ENCODE data around the gene ANO9. TPM values are rescaled to one million over a fixed set of nuclear protein-coding genes. Genes with fewer than 3 reads are reported as not detected.

The ANO9 gene
- total RNA-seq, 1 experiment from 2014 or later: 85.5 TPM

DNA sequence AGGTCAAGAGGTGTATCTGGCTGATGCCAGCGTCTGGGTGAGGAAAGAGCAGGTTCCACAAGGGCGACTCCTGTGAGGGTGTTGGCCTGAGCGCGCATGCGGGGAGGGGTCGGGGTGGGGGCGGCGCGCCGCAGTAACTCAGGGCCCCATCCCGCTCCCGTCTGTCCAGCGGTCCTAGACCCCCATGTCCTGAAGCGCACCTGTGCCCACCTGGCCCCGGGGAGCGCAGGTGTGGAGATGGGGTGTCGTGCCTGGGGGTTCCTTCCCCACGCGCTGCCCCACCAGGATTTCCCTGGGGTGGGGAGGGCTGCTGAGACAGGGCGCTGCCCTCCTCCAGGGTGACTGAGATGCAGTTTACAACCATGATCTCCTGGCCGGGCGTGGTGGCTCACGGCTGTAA is 44.4 kb upstream of the ANO9 start:
- no peak for DNase-seq
- no peak for TF ChIP-seq CTCF (IDR thresholded peaks at IDR 0.05; ENCODE audit: insufficient read depth in 1 of 2, low read depth in 1 of 2, low read length in 1 of 2, severe bottlenecking in 1 of 2, unreplicated experiment in 1 of 2)
- intact Hi-C loops (cut with micrococcal nuclease; ENCODE audit: unreplicated experiment): no loop called here
- Mint-ChIP-seq H3K4me1 (ENCODE audit: low read depth, unreplicated experiment) (no peaks in the 10 kb centered on the region), H3K4me3 (ENCODE audit: unreplicated experiment) (no peak overlapping the region), H3K27me3 (ENCODE audit: insufficient read depth, unreplicated experiment) (no peaks in the 10 kb centered on the region), H3K36me3 (ENCODE audit: insufficient read depth, unreplicated experiment) (peaks cover 7% of the 10 kb centered on the region), H3K27ac (ENCODE audit: unreplicated experiment) (no peak overlapping the region), H3K9me3 (ENCODE audit: unreplicated experiment) (no peaks in the 10 kb centered on the region)
- no peaks in the 10 kb centered on the region for H3K4me1 ChIP-seq
- ChIA-PET CTCF (no interaction called here), POLR2A (no interaction called here)
- H3K36me3 ChIP-seq (ENCODE audit: control insufficient read depth, insufficient read depth, low read length): no peaks in the 10 kb centered on the region
- H3K27me3 ChIP-seq (replicated peaks; ENCODE audit: control insufficient read depth, insufficient read depth, low read length): no peaks in the 10 kb centered on the region
- no peak overlapping the region for H3K4me3 ChIP-seq (ENCODE audit: low read depth, low read length)
- BruUV-seq (replicated peaks): no TSS peak
- H3K9me3 ChIP-seq: no peaks in the 10 kb centered on the region

- intact Hi-C loops (cut with micrococcal nuclease; ENCODE audit: unreplicated experiment): no loop called here
- no peak overlapping the region for H3K4me3 ChIP-seq (ENCODE audit: low read depth, low read length)
- H3K4me3 Mint-ChIP-seq (ENCODE audit: unreplicated experiment): no peak overlapping the region
- no peaks in the 10 kb centered on the region for H3K4me1 ChIP-seq
- no TSS peak for BruUV-seq (replicated peaks)
- H3K9me3 ChIP-seq: no peaks in the 10 kb centered on the region
- no peaks in the 10 kb centered on the region for H3K9me3 Mint-ChIP-seq (ENCODE audit: unreplicated experiment)
- H3K27me3 Mint-ChIP-seq (ENCODE audit: insufficient read depth, unreplicated experiment): no peaks in the 10 kb centered on the region
- no peaks in the 10 kb centered on the region for H3K36me3 ChIP-seq (ENCODE audit: control insufficient read depth, insufficient read depth, low read length)
- ChIA-PET CTCF (no interaction called here), POLR2A (no interaction called here)
- H3K27ac Mint-ChIP-seq (ENCODE audit: unreplicated experiment): no peak overlapping the region
- TF ChIP-seq CTCF (IDR thresholded peaks at IDR 0.05; ENCODE audit: insufficient read depth in 1 of 2, low read depth in 1 of 2, low read length in 1 of 2, severe bottlenecking in 1 of 2, unreplicated experiment in 1 of 2): no peak
- DNase-seq: no peak
- no peaks in the 10 kb centered on the region for H3K4me1 Mint-ChIP-seq (ENCODE audit: low read depth, unreplicated experiment)
- no peaks in the 10 kb centered on the region for H3K27me3 ChIP-seq (replicated peaks; ENCODE audit: control insufficient read depth, insufficient read depth, low read length)
- H3K36me3 Mint-ChIP-seq (ENCODE audit: insufficient read depth, unreplicated experiment): peaks cover 3% of the 10 kb centered on the region
These were observed 42.8 kb upstream of the ANO9 start for GRCh38 chr11:484616-485015.

- Mint-ChIP-seq H3K27ac (ENCODE audit: unreplicated experiment) (no peak overlapping the region), H3K36me3 (ENCODE audit: insufficient read depth, unreplicated experiment) (peaks cover 12% of the 10 kb centered on the region)
These were observed 37.5 kb upstream of the ANO9 start for GRCh38 chr11:479311-479710.

More at GRCh38 chr11:479311-479710, 37.5 kb upstream of the ANO9 start:
- ChIA-PET CTCF (no interaction called here), POLR2A (no interaction called here)
- intact Hi-C loops (cut with micrococcal nuclease; ENCODE audit: unreplicated experiment): no loop called here
- no peaks in the 10 kb centered on the region for H3K36me3 ChIP-seq (ENCODE audit: control insufficient read depth, insufficient read depth, low read length)
- DNase-seq: no peak
- H3K9me3 ChIP-seq: no peaks in the 10 kb centered on the region
- no peaks in the 10 kb centered on the region for H3K4me1 Mint-ChIP-seq (ENCODE audit: low read depth, unreplicated experiment)
- TF ChIP-seq CTCF (IDR thresholded peaks at IDR 0.05; ENCODE audit: insufficient read depth in 1 of 2, low read depth in 1 of 2, low read length in 1 of 2, severe bottlenecking in 1 of 2, unreplicated experiment in 1 of 2): no peak
- H3K4me1 ChIP-seq: no peaks in the 10 kb centered on the region
- H3K27me3 ChIP-seq (replicated peaks; ENCODE audit: control insufficient read depth, insufficient read depth, low read length): no peaks in the 10 kb centered on the region
- no peaks in the 10 kb centered on the region for H3K27me3 Mint-ChIP-seq (ENCODE audit: insufficient read depth, unreplicated experiment)
- H3K4me3 ChIP-seq (ENCODE audit: low read depth, low read length): no peak overlapping the region
- no TSS peak for BruUV-seq (replicated peaks)
- H3K4me3 Mint-ChIP-seq (ENCODE audit: unreplicated experiment): no peak overlapping the region
- no peaks in the 10 kb centered on the region for H3K9me3 Mint-ChIP-seq (ENCODE audit: unreplicated experiment)
